Activated CD4-positive, alpha-beta T cell treated with anti-CD3 and anti-CD28 coated beads for 36 hours (primary cell): ENCODE results near the gene PDE6B. TPM values are rescaled to one million over a fixed set of nuclear protein-coding genes. Genes with fewer than 3 reads are reported as not detected.
"Not testable (repeated sequence)": the region's sequence is repeated elsewhere in the genome, so short reads cannot be mapped to it uniquely, and the experiment has no call there.

Source experiments
- ATAC-seq: fragments of 200-7000 bp; cut with Tn5 transposase; one replicate; pipeline ENCODE4 v1.10.0; 2021; ENCODE audit warnings: mild to moderate bottlenecking, moderate library complexity
- CTCF ChIA-PET: fragments of 350-600 bp; sonication (Branson Sonifier 250); formaldehyde crosslinking; loops from one replicate; lab custom pipeline; 2021; ENCODE audit warnings: antibody characterized with exemption; lab: Charles Lee
- POLR2A ChIA-PET: fragments of 350-600 bp; sonication (Branson Sonifier 250); formaldehyde crosslinking; loops from one replicate; lab custom pipeline; 2021; ENCODE audit warnings: antibody characterized with exemption, inconsistent platforms; lab: Charles Lee
- DNase-seq: peaks from one replicate; pipeline ENCODE4 v3.0.0-alpha.2; 2020
- H3K27ac Mint-ChIP-seq: one replicate; pipeline ENCODE4 v1.8.0; 2021; ENCODE audit warnings: mixed read lengths
- H3K27me3 Mint-ChIP-seq: one replicate; pipeline ENCODE4 v1.8.0; 2021; ENCODE audit warnings: mixed read lengths
- H3K36me3 Mint-ChIP-seq: one replicate; pipeline ENCODE4 v1.8.0; 2021; ENCODE audit warnings: low read depth, mixed read lengths
- H3K4me1 Mint-ChIP-seq: one replicate; pipeline ENCODE4 v1.8.0; 2021; ENCODE audit warnings: mixed read lengths
- H3K4me3 Mint-ChIP-seq: one replicate; pipeline ENCODE4 v1.8.0; 2021; ENCODE audit warnings: mild to moderate bottlenecking, moderate library complexity, mixed read lengths
- H3K9me3 Mint-ChIP-seq: one replicate; pipeline ENCODE4 v1.8.0; 2021; ENCODE audit warnings: low read depth, mixed read lengths
- intact Hi-C, 2 experiments: fragments of 100-400 bp; cut with DNase I in 1 of 2; cut with micrococcal nuclease in 1 of 2; formaldehyde crosslinking; loops; one replicate each; pipeline versions ENCODE4 v1.14.2 to v1.15.1; 2022 to 2024; cut with DNase I, micrococcal nuclease
- total RNA-seq, 2 experiments: library from RNA; stranded (reverse); gene quantifications; one replicate each; pipeline ENCODE4 v1.2.3, GENCODE V29; 2021

PDE6B gene
- total RNA-seq, 2 experiments from 2014 or later = 16.2 to 17.2 TPM

- Mint-ChIP-seq H3K36me3 (no peaks in the 10 kb centered on the region), H3K27ac (no peak overlapping the region), H3K4me3 (no peak overlapping the region), H3K4me1 (no peaks in the 10 kb centered on the region), H3K27me3 (peaks cover 9% of the 10 kb centered on the region), H3K9me3 (peaks cover 8% of the 10 kb centered on the region)
- no peak for ATAC-seq
- ChIA-PET CTCF (no interaction called here), POLR2A (no interaction called here)
- no peak for DNase-seq
- intact Hi-C loops = no loop called here
These were observed 8.0 kb downstream of the PDE6B start for GRCh38 chr4:633406-633805.

GRCh38 chr4:633976-634598, 8.7 kb downstream of the PDE6B start:
- POLR2A ChIA-PET = no interaction called here
- intact Hi-C loops = no loop called here
- Mint-ChIP-seq H3K4me1 (no peaks in the 10 kb centered on the region), H3K27ac (no peak overlapping the region), H3K36me3 (no peaks in the 10 kb centered on the region), H3K9me3 (peaks cover 8% of the 10 kb centered on the region), H3K27me3 (peaks cover 9% of the 10 kb centered on the region), H3K4me3 (no peak overlapping the region)
- ATAC-seq (no peak), DNase-seq (no peak)
- CTCF ChIA-PET = no interaction called here

DNA sequence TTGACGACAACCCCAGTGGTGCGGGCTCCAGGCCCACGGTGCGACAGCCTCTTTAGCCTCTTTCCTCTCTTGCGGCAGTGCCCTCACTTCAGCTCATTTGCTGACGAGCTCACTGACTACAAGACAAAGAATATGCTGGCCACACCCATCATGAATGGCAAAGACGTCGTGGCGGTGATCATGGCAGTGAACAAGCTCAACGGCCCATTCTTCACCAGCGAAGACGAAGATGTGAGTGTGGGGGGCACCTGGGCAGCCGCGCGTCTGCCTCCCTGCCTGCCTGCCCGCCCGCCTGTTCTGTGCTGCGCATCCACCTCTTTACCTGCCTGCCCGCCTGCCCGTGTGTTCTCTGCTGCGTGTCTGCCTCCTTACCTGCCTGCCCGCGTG, 9.2 kb downstream of the PDE6B start:
- intact Hi-C loops = no loop called here
- DNase-seq (no peak), ATAC-seq (no peak)
- CTCF ChIA-PET = no interaction called here
- H3K27me3 Mint-ChIP-seq = peaks cover 9% of the 10 kb centered on the region
- POLR2A ChIA-PET = no interaction called here
- H3K4me1 Mint-ChIP-seq = no peaks in the 10 kb centered on the region
- H3K27ac Mint-ChIP-seq = no peak overlapping the region
- no peaks in the 10 kb centered on the region for H3K36me3 Mint-ChIP-seq
- H3K4me3 Mint-ChIP-seq = no peak overlapping the region
- H3K9me3 Mint-ChIP-seq = peaks cover 8% of the 10 kb centered on the region

DNA sequence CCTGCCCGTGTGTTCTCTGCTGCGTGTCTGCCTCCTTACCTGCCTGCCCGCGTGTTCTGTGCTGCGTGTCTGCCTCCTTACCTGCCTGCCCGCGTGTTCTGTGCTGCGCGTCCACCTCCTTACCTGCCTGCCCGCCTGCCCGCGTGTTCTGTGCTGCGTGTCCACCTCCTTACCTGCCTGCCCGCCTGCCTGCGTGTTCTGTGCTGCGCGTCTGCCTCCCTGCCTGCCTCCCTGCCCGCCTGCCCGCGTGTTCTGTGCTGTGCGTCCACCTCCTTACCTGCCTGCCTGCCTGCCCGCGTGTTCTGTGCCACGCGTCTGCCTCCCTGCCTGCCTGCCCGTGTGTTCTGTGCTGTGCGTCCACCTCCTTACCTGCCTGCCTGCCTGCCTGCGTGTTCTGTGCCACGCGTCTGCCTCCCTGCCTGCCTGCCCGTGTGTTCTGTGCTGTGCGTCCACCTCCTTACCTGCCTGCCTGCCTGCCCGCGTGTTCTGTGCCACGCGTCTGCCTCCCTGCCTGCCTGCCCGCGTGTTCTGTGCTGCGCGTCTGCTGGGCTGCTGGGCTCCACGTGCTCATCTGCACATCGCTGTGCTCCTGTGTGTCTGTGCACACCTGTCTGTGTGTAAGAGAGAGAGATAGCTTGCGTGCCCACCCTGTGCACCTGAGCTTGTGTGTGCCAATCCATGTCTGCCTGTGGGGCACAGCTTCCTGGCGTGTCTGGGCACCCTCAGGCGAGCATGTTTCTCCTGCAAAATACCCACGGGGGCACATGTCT, 9.9 kb downstream of the PDE6B start:
- ATAC-seq, POLR2A ChIA-PET, H3K27me3 Mint-ChIP-seq, H3K4me1 Mint-ChIP-seq, H3K4me3 Mint-ChIP-seq, H3K9me3 Mint-ChIP-seq, DNase-seq, H3K36me3 Mint-ChIP-seq, intact Hi-C loops, H3K27ac Mint-ChIP-seq: not testable (repeated sequence)
- CTCF ChIA-PET = interaction anchor here (0.9 kb wide), 1 partner anchor 10 kb away, joined by 3 read pairs; no protein-coding TSS in a partner anchor

GRCh38 chr4:635851-636627, 10.7 kb downstream of the PDE6B start:
- ChIA-PET CTCF (interaction anchor here (0.9 kb wide), 1 partner anchor 9 kb away, joined by 3 read pairs; no protein-coding TSS in a partner anchor), POLR2A (no interaction called here)
- Mint-ChIP-seq H3K4me3 (no peak overlapping the region), H3K36me3 (no peaks in the 10 kb centered on the region), H3K9me3 (peaks cover 8% of the 10 kb centered on the region), H3K27ac (no peak overlapping the region), H3K27me3 (peaks cover 12% of the 10 kb centered on the region), H3K4me1 (no peaks in the 10 kb centered on the region)
- intact Hi-C loops = no loop called here
- DNase-seq = no peak
- no peak for ATAC-seq

GRCh38 chr4:636628-637159, 11.3 kb downstream of the PDE6B start:
- no peak overlapping the region for H3K27ac Mint-ChIP-seq
- POLR2A ChIA-PET = no interaction called here
- H3K27me3 Mint-ChIP-seq = peaks cover 15% of the 10 kb centered on the region
- peaks cover 5% of the 10 kb centered on the region for H3K9me3 Mint-ChIP-seq
- no peak for ATAC-seq
- H3K4me1 Mint-ChIP-seq = no peaks in the 10 kb centered on the region
- CTCF ChIA-PET = interaction anchor here (0.7 kb wide), 1 partner anchor 325 kb away, joined by 6 read pairs; no protein-coding TSS in a partner anchor
- DNase-seq = no peak
- no peaks in the 10 kb centered on the region for H3K36me3 Mint-ChIP-seq
- intact Hi-C loops = no loop called here
- no peak overlapping the region for H3K4me3 Mint-ChIP-seq

DNA sequence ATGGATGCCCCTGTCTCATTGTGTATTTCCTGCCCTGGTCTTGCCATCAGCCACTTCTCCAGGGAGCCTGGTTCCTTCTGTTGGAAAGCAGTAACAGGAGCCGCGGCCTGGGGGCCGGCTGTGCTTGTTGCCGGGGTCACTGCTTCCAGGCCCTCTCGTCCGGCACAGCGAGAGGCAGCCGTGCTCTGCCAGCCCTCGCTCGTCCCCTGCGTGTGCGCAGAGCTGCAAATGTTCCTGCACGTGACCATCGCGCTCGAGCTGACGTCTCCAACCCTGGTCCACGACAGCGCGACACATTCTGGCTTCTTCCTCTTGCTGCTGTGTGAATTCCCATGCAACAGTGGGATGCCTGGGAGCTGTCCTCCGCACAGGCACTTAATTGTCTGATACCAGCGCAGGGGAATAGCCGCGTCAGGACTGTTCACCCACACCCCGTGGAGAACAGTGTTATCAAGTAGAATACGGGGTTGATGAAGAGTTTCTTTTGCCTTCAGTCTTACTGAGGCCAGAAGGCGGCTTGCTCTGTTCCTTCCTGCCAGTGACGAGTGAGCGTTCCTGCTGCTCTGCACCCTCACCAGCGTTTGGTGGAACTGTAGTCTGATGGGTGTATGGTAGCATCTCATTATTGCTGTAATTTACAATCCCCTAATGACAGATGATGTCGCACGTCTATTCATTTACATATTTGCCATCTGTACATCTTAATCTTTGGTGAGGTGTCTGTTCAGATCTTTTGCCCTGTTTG, 12.3 kb downstream of the PDE6B start:
- peaks cover 15% of the 10 kb centered on the region for H3K27me3 Mint-ChIP-seq
- ATAC-seq = no peak
- no peaks in the 10 kb centered on the region for H3K4me1 Mint-ChIP-seq
- H3K36me3 Mint-ChIP-seq = no peaks in the 10 kb centered on the region
- intact Hi-C loops = no loop called here
- ChIA-PET CTCF (no interaction called here), POLR2A (no interaction called here)
- H3K4me3 Mint-ChIP-seq = no peak overlapping the region
- peaks cover 3% of the 10 kb centered on the region for H3K9me3 Mint-ChIP-seq
- no peak for DNase-seq
- no peak overlapping the region for H3K27ac Mint-ChIP-seq

- not testable (repeated sequence) for H3K4me1 Mint-ChIP-seq
These were observed 17.0 kb downstream of the PDE6B start for GRCh38 chr4:642366-642765.

DNA sequence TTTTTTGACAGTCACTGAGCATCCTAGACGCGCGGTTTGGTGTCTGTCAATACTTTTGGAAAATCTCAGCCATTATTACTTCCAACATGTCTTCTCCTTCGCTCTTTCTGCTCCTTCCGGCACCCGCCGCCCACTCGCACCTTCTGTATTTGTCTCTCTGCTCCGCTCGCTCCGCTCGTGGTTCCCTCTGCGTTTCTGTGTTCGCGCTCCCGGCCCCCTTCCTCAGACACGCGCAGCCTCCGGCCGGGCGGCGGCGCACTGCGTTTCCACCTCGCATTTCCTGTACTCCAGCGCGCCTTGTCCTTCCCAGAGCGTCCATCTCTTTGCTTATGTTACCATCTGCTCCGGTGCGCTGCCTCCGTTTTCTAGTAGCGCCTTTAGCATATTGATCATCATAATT, 21.1 kb downstream of the PDE6B start:
- peak; percentile 64 for DNase-seq
- peaks cover 2% of the 10 kb centered on the region for H3K9me3 Mint-ChIP-seq
- peak overlapping the region; percentile 56 for H3K4me3 Mint-ChIP-seq
- ChIA-PET CTCF (no interaction called here), POLR2A (no interaction called here)
- no peaks in the 10 kb centered on the region for H3K36me3 Mint-ChIP-seq
- peaks cover 7% of the 10 kb centered on the region for H3K27me3 Mint-ChIP-seq
- peak overlapping the region; percentile 30 for H3K27ac Mint-ChIP-seq
- ATAC-seq = peak; percentile 74
- peaks cover 5% of the 10 kb centered on the region for H3K4me1 Mint-ChIP-seq
- intact Hi-C loops = no loop called here

More at GRCh38 chr4:642366-642765, 17.0 kb downstream of the PDE6B start:
- H3K27ac Mint-ChIP-seq, H3K9me3 Mint-ChIP-seq, ATAC-seq, H3K36me3 Mint-ChIP-seq, DNase-seq, CTCF ChIA-PET, POLR2A ChIA-PET, H3K4me3 Mint-ChIP-seq, intact Hi-C loops: not testable (repeated sequence)
- H3K27me3 Mint-ChIP-seq = peaks cover 14% of the 10 kb centered on the region

- Mint-ChIP-seq H3K9me3 (no peaks in the 10 kb centered on the region), H3K4me3 (no peak overlapping the region), H3K27me3 (peaks cover 7% of the 10 kb centered on the region), H3K36me3 (no peaks in the 10 kb centered on the region), H3K27ac (no peak overlapping the region), H3K4me1 (peaks cover 5% of the 10 kb centered on the region)
- intact Hi-C loops = no loop called here
- no peak for DNase-seq
- CTCF ChIA-PET = no interaction called here
- ATAC-seq = no peak
- POLR2A ChIA-PET = no interaction called here
These were observed 22.1 kb downstream of the PDE6B start for GRCh38 chr4:647481-647880.
